B cell (primary cell): ENCODE data around the gene POLD4. TPM values are rescaled to one million over a fixed set of nuclear protein-coding genes. Genes with fewer than 3 reads are reported as not detected.

Source experiments
- ATAC-seq: fragments of 200-7000 bp; cut with Tn5 transposase; one replicate; pipeline ENCODE4 v1.10.0; 2021; ENCODE audit warnings: low read depth, mild to moderate bottlenecking, moderate number of reproducible peaks, moderate library complexity
- CTCF ChIA-PET: fragments of 350-600 bp; sonication (Branson Sonifier 250); formaldehyde crosslinking; loops from one replicate; lab custom pipeline; 2021; ENCODE audit warnings: antibody characterized with exemption, inconsistent platforms; lab: Charles Lee
- POLR2A ChIA-PET: fragments of 350-600 bp; sonication (Branson Sonifier 250); formaldehyde crosslinking; loops from one replicate; lab custom pipeline; 2021; ENCODE audit warnings: antibody characterized with exemption; lab: Charles Lee
- DNase-seq: peaks from one replicate; pipeline ENCODE4 v3.0.0; 2013
- H2AFZ ChIP-seq: 2 replicates; pipeline ENCODE4 v1.6.1; 2012; ENCODE audit warnings: mild to moderate bottlenecking, low read depth, low read length; ENCODE audit not compliant: insufficient read depth, poor library complexity, severe bottlenecking
- H3K27ac ChIP-seq, 2 donors: 1 replicate in 1 of 2; 2 replicates in 1 of 2; pipeline ENCODE4 v1.5.1; 2012 to 2013; ENCODE audit warnings: low read length in 2 of 2, mild to moderate bottlenecking in 2 of 2, moderate library complexity in 1 of 2
- H3K27me3 ChIP-seq, 4 experiments: fragments of 200-600 bp in 1 of 4; sonication (generic) in 1 of 4; replicated peaks in 1 of 4; 1 replicate in 2 of 4; 2 replicates in 2 of 4; pipeline versions ENCODE4 v1.6.1 to v1.7.0; 2013 to 2016; ENCODE audit warnings: low read length in 3 of 4, mild to moderate bottlenecking in 2 of 4, mixed read lengths in 1 of 4, moderate library complexity in 1 of 4; ENCODE audit not compliant: insufficient read depth in 4 of 4, control insufficient read depth in 3 of 4; ENCODE audit errors: control extremely low read depth in 1 of 4
- H3K36me3 ChIP-seq, 2 experiments: replicated peaks in 1 of 2; 1 replicate in 1 of 2; 2 replicates in 1 of 2; pipeline versions ENCODE4 v1.6.1 to v1.7.1; 2013; ENCODE audit warnings: low read length in 1 of 2; ENCODE audit not compliant: insufficient read depth in 2 of 2, control insufficient read depth in 1 of 2; ENCODE audit errors: control extremely low read depth in 1 of 2, extremely low read depth in 1 of 2
- H3K4me1 ChIP-seq, 2 donors: fragments of 200-600 bp in 1 of 2; sonication (generic) in 1 of 2; 1 replicate in 1 of 2; 2 replicates in 1 of 2; pipeline versions ENCODE4 v1.5.1 to v1.6.1; 2013 to 2017; ENCODE audit warnings: low read length in 2 of 2; ENCODE audit not compliant: control insufficient read depth in 2 of 2, insufficient read depth in 2 of 2
- H3K4me2 ChIP-seq: replicated peaks from 2 replicates; pipeline ENCODE3; 2012; ENCODE audit warnings: mild to moderate bottlenecking, low read depth, low read length; ENCODE audit not compliant: poor library complexity, severe bottlenecking
- H3K4me3 ChIP-seq, 5 experiments: fragments of 200-600 bp in 1 of 5; sonication (generic) in 1 of 5; 1 replicate in 3 of 5; 2 replicates in 2 of 5; pipeline versions ENCODE4 v1.5.1 to v1.7.0; 2011 to 2016; ENCODE audit warnings: low read length in 4 of 5, mild to moderate bottlenecking in 4 of 5, low read depth in 2 of 5, control low read depth in 1 of 5, moderate library complexity in 1 of 5; ENCODE audit not compliant: insufficient read depth in 1 of 5; ENCODE audit errors: control extremely low read depth in 1 of 5, extremely low read depth in 1 of 5
- H3K79me2 ChIP-seq: fragments of 200-600 bp; sonication (generic); one replicate; pipeline ENCODE4 v1.6.0; 2016; ENCODE audit warnings: low read length; ENCODE audit not compliant: control insufficient read depth, insufficient read depth
- H3K9ac ChIP-seq: fragments of 200-600 bp; sonication (generic); 2 replicates; pipeline ENCODE4 v1.6.1; 2017; ENCODE audit warnings: mild to moderate bottlenecking, low read length, moderate library complexity
- H3K9me3 ChIP-seq, 3 donors: one replicate each; pipeline versions ENCODE4 v1.6.1 to v1.7.1; 2013; ENCODE audit warnings: low read length in 2 of 3; ENCODE audit not compliant: control insufficient read depth in 2 of 3, insufficient read depth in 1 of 3; ENCODE audit errors: control extremely low read depth in 1 of 3
- H4K20me1 ChIP-seq: 2 replicates; pipeline ENCODE4 v1.6.0; 2012; ENCODE audit warnings: mild to moderate bottlenecking, low read length; ENCODE audit not compliant: insufficient read depth, control insufficient read depth, poor library complexity, severe bottlenecking
- H3K27ac Mint-ChIP-seq: one replicate; pipeline ENCODE4 v1.8.0; 2021; ENCODE audit warnings: mixed read lengths
- H3K27me3 Mint-ChIP-seq: one replicate; pipeline ENCODE4 v1.8.0; 2021; ENCODE audit warnings: mixed read lengths
- H3K4me1 Mint-ChIP-seq: one replicate; pipeline ENCODE4 v1.8.0; 2021; ENCODE audit warnings: mixed read lengths
- H3K4me3 Mint-ChIP-seq: one replicate; pipeline ENCODE4 v1.8.0; 2021; ENCODE audit warnings: mixed read lengths
- H3K9me3 Mint-ChIP-seq: one replicate; pipeline ENCODE4 v1.8.0; 2022; ENCODE audit warnings: mixed read lengths; ENCODE audit not compliant: insufficient read depth
- CTCF ChIP-seq: fragments of 200-600 bp; IDR thresholded peaks from one replicate; pipeline ENCODE4 v1.8.0; 2022; ENCODE audit warnings: antibody characterized with exemption, mild to moderate bottlenecking
- EZH2 ChIP-seq: IDR thresholded peaks from 2 replicates; pipeline ENCODE4 v1.6.1; 2012; ENCODE audit warnings: borderline replicate concordance, low read depth, mild to moderate bottlenecking, moderate library complexity, low read length; ENCODE audit not compliant: insufficient read depth, poor library complexity, severe bottlenecking
- WGBS: methylation state at CpG from one replicate; pipeline ENCODE4 v1.1.5; 2013; ENCODE audit warnings: missing lambda C conversion rate; ENCODE audit not compliant: insufficient coverage; 5-methylcytosine and 5-hydroxymethylcytosine counted together
- intact Hi-C: fragments of 100-400 bp; cut with micrococcal nuclease; formaldehyde crosslinking; loops from one replicate; pipeline ENCODE4 v1.10.0; 2022
- polyA plus RNA-seq: library from polyadenylated mRNA; depleted of rRNA; stranded (reverse); fragments of >200 nt; gene quantifications from 2 replicates; pipeline ENCODE4 v1.2.3, GENCODE V29; 2012
- total RNA-seq, 2 donors: library from RNA; stranded (reverse); fragments of 120-200 nt in 1 of 2; gene quantifications; 1 replicate in 1 of 2; 2 replicates in 1 of 2; pipeline versions ENCODE4 v1.2.3 to v1.2.4, GENCODE V29; 2013 to 2022

POLD4 gene
- total and polyA plus RNA-seq, 2 donors (not counting 1 experiment from before 2014, with no cell fraction given): 210 to 559 TPM

GRCh38 chr11:67374571-67375281, 21.4 kb upstream of the POLD4 start:
- Histone ChIP-seq H2AFZ (peak overlapping the region; percentile 56), H3K4me1 (peaks cover 34 to 41% of the 10 kb centered on the region in 2 donors), H3K79me2 (peaks cover 34% of the 10 kb centered on the region), H3K4me2 (peak overlapping the region; percentile 93), H3K27ac (no peak overlapping the region), H3K9ac (no peak overlapping the region), H4K20me1 (peaks cover 25% of the 10 kb centered on the region), H3K27me3 (no peaks in the 10 kb centered on the region), H3K36me3 (peaks cover 0 to under 1% of the 10 kb centered on the region in 2 experiments), H3K4me3 (no peak overlapping the region), H3K9me3 (no peaks in the 10 kb centered on the region)
- ChIA-PET POLR2A (interaction anchor here (0.6 to 14.2 kb wide), 13 partner anchors 6 to 112 kb away, joined by 3 to 323 read pairs (median 7); partner anchors contain the start of genes ANKRD13D, POLD4, PPP1CA and PTPRCAP), CTCF (interaction anchor here (0.6 to 42.2 kb wide), 4 partner anchors 3 to 109 kb away, joined by 3 to 2379 read pairs (median 1191); partner anchors contain the start of genes CLCF1, POLD4 and RAD9A)
- intact Hi-C loops: loop anchor here (1.0 kb wide), 2 partner anchors 17 to 134 kb away; partner anchors contain the start of gene CDK2AP2
- Mint-ChIP-seq H3K27ac (peak overlapping the region; percentile 92), H3K9me3 (no peaks in the 10 kb centered on the region), H3K27me3 (no peaks in the 10 kb centered on the region), H3K4me1 (peaks cover 44% of the 10 kb centered on the region), H3K4me3 (peak overlapping the region; percentile 94)
- DNase-seq (no peak), ATAC-seq (no peak)
- TF ChIP-seq CTCF: no peak
- TF ChIP-seq EZH2: no peak
- WGBS: 33% methylated on average over 3 of the region's 9 CpGs
